SK-N-SH (cell line): ENCODE measurements around the gene RAPGEF4. TPM values are rescaled to one million over a fixed set of nuclear protein-coding genes. Genes with fewer than 3 reads are reported as not detected.

ENCODE experiments used
- CTCF ChIA-PET: fragments of 300-600, 350-600 bp; formaldehyde crosslinking; extraction: SDS; loops from one replicate; lab custom pipeline; 2021; lab: Yijun Ruan, JAX
- POLR2A ChIA-PET: fragments of 350-600 bp; sonication (Branson Sonifier 250); formaldehyde crosslinking; extraction: SDS; loops from one replicate; lab custom pipeline; 2020; ENCODE audit warnings: antibody characterized with exemption, inconsistent platforms; lab: Yijun Ruan, JAX
- DNase-seq: peaks from one replicate; pipeline ENCODE4 v3.0.0; 2012
- H2AFZ ChIP-seq: fragments of 200-600 bp; sonication (generic); 2 replicates; pipeline ENCODE4 v1.8.1; 2016; ENCODE audit warnings: antibody characterized with exemption, mild to moderate bottlenecking, low read depth
- H3F3A ChIP-seq: fragments of 200-600 bp; sonication (generic); replicated peaks from 2 replicates; pipeline ENCODE3; 2016; ENCODE audit warnings: antibody characterized with exemption, mild to moderate bottlenecking; ENCODE audit not compliant: insufficient read depth
- H3K27ac ChIP-seq, 2 experiments: fragments of 200-500 bp in 1 of 2; fragments of 200-600 bp in 1 of 2; sonication (Bioruptor generic) in 1 of 2; sonication (generic), shearing (Covaris generic) in 1 of 2; 2 replicates each; pipeline versions ENCODE4 v1.5.1 to v1.6.1; 2014 to 2016; ENCODE audit warnings: low read depth in 2 of 2, inconsistent platforms in 1 of 2, low read length in 1 of 2, mild to moderate bottlenecking in 1 of 2, mixed read lengths in 1 of 2
- H3K27me3 ChIP-seq: fragments of 200-600 bp; sonication (generic), shearing (Covaris generic); 2 replicates; pipeline ENCODE4 v1.6.1; 2016; ENCODE audit warnings: mixed run types; ENCODE audit not compliant: insufficient read depth
- H3K36me3 ChIP-seq, 2 experiments: fragments of 200-500 bp in 1 of 2; fragments of 200-600 bp in 1 of 2; sonication (Bioruptor generic) in 1 of 2; sonication (generic) in 1 of 2; replicated peaks in 1 of 2; 2 replicates each; pipeline versions ENCODE3 to v1.5.1; 2014 to 2016; ENCODE audit warnings: low read length in 1 of 2, mild to moderate bottlenecking in 1 of 2; ENCODE audit not compliant: insufficient read depth in 2 of 2, control insufficient read depth in 1 of 2
- H3K4me1 ChIP-seq, 2 experiments: fragments of 200-500 bp in 1 of 2; fragments of 200-600 bp in 1 of 2; sonication (Bioruptor generic) in 1 of 2; sonication (generic), shearing (Covaris generic) in 1 of 2; 2 replicates each; pipeline versions ENCODE4 v1.5.1 to v1.6.1; 2014 to 2016; ENCODE audit warnings: low read depth in 1 of 2, low read length in 1 of 2, mixed run types in 1 of 2; ENCODE audit not compliant: insufficient read depth in 2 of 2, control insufficient read depth in 1 of 2
- H3K4me2 ChIP-seq: fragments of 200-600 bp; sonication (generic), shearing (Covaris generic); 2 replicates; pipeline ENCODE4 v1.6.1; 2017; ENCODE audit warnings: mixed run types
- H3K4me3 ChIP-seq, 2 experiments: fragments of 200-500 bp in 1 of 2; fragments of 200-600 bp in 1 of 2; sonication (Bioruptor generic) in 1 of 2; sonication (generic), shearing (Covaris generic) in 1 of 2; 2 replicates each; pipeline versions ENCODE4 v1.5.1 to v1.8.1; 2014 to 2016; ENCODE audit warnings: low read depth in 2 of 2, inconsistent platforms in 1 of 2, low read length in 1 of 2, mild to moderate bottlenecking in 1 of 2, mixed read lengths in 1 of 2, moderate library complexity in 1 of 2
- H3K79me2 ChIP-seq: fragments of 200-600 bp; sonication (generic); 2 replicates; pipeline ENCODE4 v1.8.1; 2017; ENCODE audit warnings: mild to moderate bottlenecking; ENCODE audit not compliant: insufficient read depth
- H3K9ac ChIP-seq: fragments of 200-600 bp; sonication (generic); 2 replicates; pipeline ENCODE4 v1.6.1; 2017; ENCODE audit warnings: mixed run types
- H3K9me2 ChIP-seq: fragments of 200-600 bp; sonication (generic); 2 replicates; pipeline ENCODE4 v1.6.1; 2017; ENCODE audit warnings: mixed run types
- H3K9me3 ChIP-seq: fragments of 200-600 bp; sonication (generic); 2 replicates; pipeline ENCODE4 v1.6.1; 2017; ENCODE audit warnings: mixed run types, mild to moderate bottlenecking, moderate library complexity
- H4K20me1 ChIP-seq: fragments of 200-600 bp; sonication (generic); 2 replicates; pipeline ENCODE4 v1.6.1; 2017; ENCODE audit warnings: mild to moderate bottlenecking, mixed run types; ENCODE audit not compliant: insufficient read depth
- CHD2 ChIP-seq: fragments of 150-350 bp; IDR thresholded peaks from 2 replicates; pipeline ENCODE4 v1.6.1; 2018; ENCODE audit warnings: low read length; ENCODE audit not compliant: partially characterized antibody
- ELF1 ChIP-seq: IDR thresholded peaks from 2 replicates; pipeline ENCODE4 v1.4.0; 2012
- EP300 ChIP-seq, 2 experiments: IDR thresholded peaks; 2 replicates each; pipeline versions ENCODE4 v1.4.0 to v1.6.1; 2012; ENCODE audit warnings: borderline replicate concordance in 1 of 2, low read depth in 1 of 2, low read length in 1 of 2
- FOSL2 ChIP-seq: IDR thresholded peaks from 2 replicates; pipeline ENCODE4 v1.4.0; 2012; ENCODE audit warnings: low read depth, mild to moderate bottlenecking, moderate library complexity, borderline replicate concordance
- FOXJ3 ChIP-seq: sonication (generic); formaldehyde crosslinking; IDR thresholded peaks from 2 replicates; pipeline ENCODE4 v1.5.1; 2020; ENCODE audit warnings: mild to moderate bottlenecking, missing genetic modification reagents
- FOXM1 ChIP-seq: IDR thresholded peaks from 2 replicates; pipeline ENCODE4 v1.4.0; 2012; ENCODE audit warnings: low read depth, mild to moderate bottlenecking
- GATA2 ChIP-seq: sonication (generic); formaldehyde crosslinking; IDR thresholded peaks from 2 replicates; pipeline ENCODE4 v1.5.0; 2020; ENCODE audit warnings: mild to moderate bottlenecking, missing genetic modification reagents
- IRF3 ChIP-seq: fragments of 150-350 bp; IDR thresholded peaks from 2 replicates; pipeline ENCODE4 v1.6.1; 2016; ENCODE audit warnings: mild to moderate bottlenecking, low read depth, low read length
- JUND ChIP-seq: IDR thresholded peaks from 2 replicates; pipeline ENCODE4 v1.4.0; 2012
- NRF1 ChIP-seq: IDR thresholded peaks from 2 replicates; pipeline ENCODE4 v1.6.1; 2012; ENCODE audit warnings: low read depth, mild to moderate bottlenecking, low read length
- POLR2AphosphoS5 ChIP-seq: IDR thresholded peaks from 2 replicates; pipeline ENCODE4 v1.6.1; 2012; ENCODE audit warnings: low read depth, low read length
- REST ChIP-seq: IDR thresholded peaks from 2 replicates; pipeline ENCODE4 v1.6.1; 2012; ENCODE audit warnings: mild to moderate bottlenecking, low read depth, low read length, moderate library complexity
- RFX5 ChIP-seq: IDR thresholded peaks from 2 replicates; pipeline ENCODE4 v1.6.1; 2012; ENCODE audit warnings: mild to moderate bottlenecking, improper control_type of control experiment, low read length
- RXRA ChIP-seq: IDR thresholded peaks from 2 replicates; pipeline ENCODE4 v1.4.0; 2012; ENCODE audit warnings: low read depth, mild to moderate bottlenecking, borderline replicate concordance
- TAF1 ChIP-seq: IDR thresholded peaks from 2 replicates; pipeline ENCODE4 v1.6.1; 2012; ENCODE audit warnings: low read depth, mild to moderate bottlenecking, low read length, moderate library complexity, borderline replicate concordance
- YY1 ChIP-seq: IDR thresholded peaks from 2 replicates; pipeline ENCODE4 v1.4.0; 2012; ENCODE audit warnings: low read depth, mild to moderate bottlenecking
- ZBTB33 ChIP-seq: IDR thresholded peaks from 2 replicates; pipeline ENCODE4 v1.4.0; 2012; ENCODE audit warnings: low read depth, borderline replicate concordance
- polyA plus RNA-seq, 3 experiments: library from polyadenylated mRNA; depleted of rRNA; stranded (reverse); fragments of >200 nt; gene quantifications; 2 replicates each; pipeline ENCODE4 v1.2.3, GENCODE V29; 2012
- TF ChIP-seq, protein P1 (sequence below): fragments of 150-350 bp; IDR thresholded peaks from 2 replicates; pipeline ENCODE4 v1.6.1; 2017; ENCODE audit warnings: antibody characterized with exemption, low read length, low read depth, borderline replicate concordance
- TF ChIP-seq, protein P2 (sequence below): fragments of 200-600 bp; sonication (generic); IDR thresholded peaks from 2 replicates; pipeline ENCODE4 v1.6.1; 2017; ENCODE audit warnings: antibody characterized with exemption, mild to moderate bottlenecking, moderate library complexity

Gene RAPGEF4
- polyA plus RNA-seq, 1 of the 3 experiments (the other 2 are of a cell fraction), result 0.30 TPM

- H3K9me2 ChIP-seq, result no peaks in the 10 kb centered on the region
- H3K36me3 ChIP-seq, result no peaks in the 10 kb centered on the region
- no peak overlapping the region for H3K4me2 ChIP-seq
- H3K4me3 ChIP-seq, result no peak overlapping the region
- no peaks in the 10 kb centered on the region for H4K20me1 ChIP-seq
- no peaks in the 10 kb centered on the region for H3K9me3 ChIP-seq
- no peak overlapping the region for H3K9ac ChIP-seq
- H3K27ac ChIP-seq, result no peak overlapping the region
- POLR2A ChIA-PET, result no interaction called here
- H3K79me2 ChIP-seq, result no peaks in the 10 kb centered on the region
- TF ChIP-seq NRF1 (no peak), GATA2 (CRISPR knock-in tag) (no peak), RFX5 (no peak), RXRA (no peak), FOXJ3 (no peak), FOSL2 (no peak), ELF1 (no peak), JUND (no peak), EP300 (IDR thresholded peaks at IDR 0.05; ENCODE audit: borderline replicate concordance in 1 of 2, low read depth in 1 of 2, low read length in 1 of 2) (no peak), POLR2AphosphoS5 (no peak), REST (no peak), YY1 (no peak), ZBTB33 (no peak), TAF1 (no peak), IRF3 (no peak), CHD2 (no peak), FOXM1 (no peak)
- TF ChIP-seq, protein P1, sequence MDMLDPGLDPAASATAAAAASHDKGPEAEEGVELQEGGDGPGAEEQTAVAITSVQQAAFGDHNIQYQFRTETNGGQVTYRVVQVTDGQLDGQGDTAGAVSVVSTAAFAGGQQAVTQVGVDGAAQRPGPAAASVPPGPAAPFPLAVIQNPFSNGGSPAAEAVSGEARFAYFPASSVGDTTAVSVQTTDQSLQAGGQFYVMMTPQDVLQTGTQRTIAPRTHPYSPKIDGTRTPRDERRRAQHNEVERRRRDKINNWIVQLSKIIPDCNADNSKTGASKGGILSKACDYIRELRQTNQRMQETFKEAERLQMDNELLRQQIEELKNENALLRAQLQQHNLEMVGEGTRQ, result no peak
- TF ChIP-seq, protein P2, sequence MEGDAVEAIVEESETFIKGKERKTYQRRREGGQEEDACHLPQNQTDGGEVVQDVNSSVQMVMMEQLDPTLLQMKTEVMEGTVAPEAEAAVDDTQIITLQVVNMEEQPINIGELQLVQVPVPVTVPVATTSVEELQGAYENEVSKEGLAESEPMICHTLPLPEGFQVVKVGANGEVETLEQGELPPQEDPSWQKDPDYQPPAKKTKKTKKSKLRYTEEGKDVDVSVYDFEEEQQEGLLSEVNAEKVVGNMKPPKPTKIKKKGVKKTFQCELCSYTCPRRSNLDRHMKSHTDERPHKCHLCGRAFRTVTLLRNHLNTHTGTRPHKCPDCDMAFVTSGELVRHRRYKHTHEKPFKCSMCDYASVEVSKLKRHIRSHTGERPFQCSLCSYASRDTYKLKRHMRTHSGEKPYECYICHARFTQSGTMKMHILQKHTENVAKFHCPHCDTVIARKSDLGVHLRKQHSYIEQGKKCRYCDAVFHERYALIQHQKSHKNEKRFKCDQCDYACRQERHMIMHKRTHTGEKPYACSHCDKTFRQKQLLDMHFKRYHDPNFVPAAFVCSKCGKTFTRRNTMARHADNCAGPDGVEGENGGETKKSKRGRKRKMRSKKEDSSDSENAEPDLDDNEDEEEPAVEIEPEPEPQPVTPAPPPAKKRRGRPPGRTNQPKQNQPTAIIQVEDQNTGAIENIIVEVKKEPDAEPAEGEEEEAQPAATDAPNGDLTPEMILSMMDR, result no peak
- no peak for DNase-seq
- H3K4me1 ChIP-seq, result no peaks in the 10 kb centered on the region; a peak in 2 of 4 replicates
- no peaks in the 10 kb centered on the region for H3F3A ChIP-seq
- H3K27me3 ChIP-seq, result no peaks in the 10 kb centered on the region
- CTCF ChIA-PET, result interaction anchor here (3.8 kb wide), 1 partner anchor 18 kb away, joined by 9 read pairs; no protein-coding TSS in a partner anchor
- H2AFZ ChIP-seq, result no peak overlapping the region
Observed at GRCh38 chr2:172949522-172949921, 213.9 kb downstream of the RAPGEF4 start.
